Prostate gland (tissue), 2 donors: ENCODE results near the gene TMEM248. TPM values are rescaled to one million over a fixed set of nuclear protein-coding genes. Genes with fewer than 3 reads are reported as not detected.

Experiments used
- DNase-seq: peaks from one replicate; pipeline ENCODE4 v3.0.0-alpha.2; 2019; ENCODE audit warnings: low spot score
- H3K27ac ChIP-seq, 2 donors: fragments of 200-600 bp; sonication (generic); 2 replicates each; pipeline ENCODE4 v1.5.1; 2017 to 2019
- H3K27me3 ChIP-seq: fragments of 200-600 bp; sonication (generic); replicated peaks from 2 replicates; pipeline ENCODE4 v1.5.1; 2019; ENCODE audit not compliant: insufficient read depth
- H3K36me3 ChIP-seq, 2 donors: fragments of 200-600 bp; sonication (generic); 1 replicate in 1 of 2; 2 replicates in 1 of 2; pipeline versions ENCODE4 v1.5.1 to v1.8.1; 2017 to 2019
- H3K4me1 ChIP-seq: fragments of 200-600 bp; sonication (generic); replicated peaks from 2 replicates; pipeline ENCODE4 v1.5.1; 2019
- H3K4me3 ChIP-seq, 2 donors: fragments of 200-600 bp; sonication (generic); 2 replicates each; pipeline ENCODE4 v1.5.1; 2017 to 2019
- H3K9me3 ChIP-seq: fragments of 200-600 bp; sonication (generic); 2 replicates; pipeline ENCODE4 v1.5.1; 2017
- CTCF ChIP-seq, 4 experiments: fragments of 200-600 bp in 2 of 4; fragments of 450-650 bp in 2 of 4; sonication (generic) in 2 of 4; IDR thresholded peaks; 1 replicate in 3 of 4; 2 replicates in 1 of 4; pipeline ENCODE4 v1.5.1; 2016 to 2019; ENCODE audit warnings: antibody characterized with exemption in 4 of 4, mild to moderate bottlenecking in 2 of 4, moderate library complexity in 2 of 4
- POLR2A ChIP-seq: fragments of 450-650 bp; IDR thresholded peaks from one replicate; pipeline ENCODE4 v1.6.1; 2016; ENCODE audit warnings: antibody characterized with exemption, mild to moderate bottlenecking
- POLR2AphosphoS5 ChIP-seq: sonication (generic); formaldehyde crosslinking; IDR thresholded peaks from one replicate; pipeline ENCODE4 v1.6.1; 2017; ENCODE audit warnings: antibody characterized with exemption
- WGBS: methylation state at CpG from one replicate; pipeline ENCODE4 v1.1.5; 2018; 5-methylcytosine and 5-hydroxymethylcytosine counted together
- intact Hi-C: fragments of 100-400 bp; cut with DNase I; formaldehyde crosslinking; loops from one replicate; pipeline ENCODE4 v1.14.2; 2022
- total RNA-seq, 2 donors: library from RNA; depleted of rRNA; stranded (reverse); fragments of >200 nt; gene quantifications; one replicate each; pipeline ENCODE4 v1.1.0, GENCODE V29; 2016

TMEM248 gene
- total RNA-seq, 2 donors from 2014 or later, result 125 to 175 TPM

GRCh38 chr7:66899552-66900280, 21.3 kb upstream of the TMEM248 start:
- WGBS, result 89% methylated on average over 7 of the region's 7 CpGs
- DNase-seq, result no peak
- Histone ChIP-seq H3K27me3 (no peaks in the 10 kb centered on the region), H3K27ac (no peak overlapping the region), H3K4me3 (no peak overlapping the region), H3K9me3 (no peaks in the 10 kb centered on the region), H3K36me3 (no peaks in the 10 kb centered on the region), H3K4me1 (no peaks in the 10 kb centered on the region)
- intact Hi-C loops, result no loop called here
- TF ChIP-seq POLR2AphosphoS5 (no peak), POLR2A (no peak), CTCF (IDR thresholded peaks at IDR 0.05) (no peak)

GRCh38 chr7:66901941-66902843, 18.8 kb upstream of the TMEM248 start:
- H3K4me3 ChIP-seq, result no peak overlapping the region
- intact Hi-C loops, result no loop called here
- WGBS, result 95% methylated on average over 40 of the region's 47 CpGs
- no peak for DNase-seq
- H3K9me3 ChIP-seq, result no peaks in the 10 kb centered on the region
- no peaks in the 10 kb centered on the region for H3K4me1 ChIP-seq
- no peaks in the 10 kb centered on the region for H3K27me3 ChIP-seq
- no peak overlapping the region for H3K27ac ChIP-seq
- H3K36me3 ChIP-seq, result no peaks in the 10 kb centered on the region
- TF ChIP-seq POLR2A (no peak), POLR2AphosphoS5 (no peak), CTCF (IDR thresholded peaks at IDR 0.05) (no peak)

GRCh38 chr7:66902844-66903180, 18.2 kb upstream of the TMEM248 start:
- H3K36me3 ChIP-seq, result no peaks in the 10 kb centered on the region

DNA sequence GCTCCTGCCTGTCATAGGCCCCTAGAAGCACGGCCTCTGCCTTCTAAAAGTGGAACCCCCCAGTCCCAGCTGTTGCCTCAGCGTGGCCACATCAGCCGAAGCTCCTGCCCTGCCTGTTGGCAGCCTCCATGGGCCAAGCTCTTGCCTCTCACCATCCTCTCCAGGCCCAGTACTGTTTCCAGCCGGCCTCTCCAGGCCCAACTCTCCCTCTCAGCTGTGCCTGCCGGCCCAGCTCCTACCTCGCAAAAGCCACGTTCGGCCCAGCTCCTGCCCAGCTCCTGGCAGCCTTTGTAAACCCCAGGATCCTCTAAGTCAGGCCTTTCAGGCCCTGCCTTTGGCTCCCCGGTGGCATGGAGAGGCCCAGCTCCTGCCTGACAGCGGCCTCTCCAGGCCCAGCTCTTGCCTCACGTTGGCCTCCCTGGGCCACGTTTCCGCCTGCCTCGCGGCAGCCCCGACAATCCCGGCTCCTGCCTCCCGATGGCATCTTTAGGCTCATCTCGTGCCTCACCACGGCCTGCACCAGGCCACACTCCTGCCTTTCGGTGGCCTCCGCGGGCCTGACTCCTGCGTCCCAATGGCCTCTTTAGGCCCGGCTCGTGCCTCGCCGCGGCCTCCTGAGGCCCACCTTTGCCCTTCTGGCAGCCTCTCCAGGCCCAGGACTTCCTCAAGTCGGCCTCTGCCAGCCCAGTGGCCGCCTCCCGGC, 17.5 kb upstream of the TMEM248 start:
- intact Hi-C loops, result no loop called here
- Histone ChIP-seq H3K9me3 (no peaks in the 10 kb centered on the region), H3K4me1 (no peaks in the 10 kb centered on the region), H3K4me3 (no peak overlapping the region), H3K27ac (no peak overlapping the region), H3K36me3 (no peaks in the 10 kb centered on the region), H3K27me3 (no peaks in the 10 kb centered on the region)
- DNase-seq, result no peak
- WGBS, result 96% methylated on average over 32 of the region's 32 CpGs
- no peak for TF ChIP-seq POLR2AphosphoS5
- TF ChIP-seq POLR2A, result no peak
- no peak for TF ChIP-seq CTCF (IDR thresholded peaks at IDR 0.05)

More at GRCh38 chr7:66902844-66903180, 18.2 kb upstream of the TMEM248 start:
- no peak for DNase-seq
- no peak for TF ChIP-seq CTCF (IDR thresholded peaks at IDR 0.05)
- TF ChIP-seq POLR2AphosphoS5, result no peak
- no peak for TF ChIP-seq POLR2A
- H3K4me3 ChIP-seq, result no peak overlapping the region
- 97% methylated on average over 19 of the region's 19 CpGs for WGBS
- no peaks in the 10 kb centered on the region for H3K27me3 ChIP-seq
- no peaks in the 10 kb centered on the region for H3K9me3 ChIP-seq
- H3K4me1 ChIP-seq, result no peaks in the 10 kb centered on the region
- intact Hi-C loops, result no loop called here
- no peak overlapping the region for H3K27ac ChIP-seq
